SJSA1 (cell line): ENCODE results near the gene HNRNPUL1. TPM values are rescaled to one million over a fixed set of nuclear protein-coding genes. Genes with fewer than 3 reads are reported as not detected.

Experiments
- DNase-seq, 2 experiments: peaks; one replicate each; pipeline ENCODE4 v3.0.0-alpha.2; 2015 to 2020; ENCODE audit warnings: low spot score in 2 of 2, low read depth in 1 of 2
- H3K27ac ChIP-seq: fragments of 250-450 bp; sonication (Bioruptor Pico); 2 replicates; pipeline ENCODE4 v1.5.1; 2020; ENCODE audit warnings: mild to moderate bottlenecking, moderate library complexity
- H3K27me3 ChIP-seq: fragments of 250-450 bp; sonication (Bioruptor Pico); replicated peaks from 2 replicates; pipeline ENCODE4 v1.5.1; 2020; ENCODE audit warnings: mild to moderate bottlenecking, moderate library complexity
- H3K36me3 ChIP-seq: fragments of 250-450 bp; sonication (Bioruptor Pico); 2 replicates; pipeline ENCODE4 v1.5.1; 2020; ENCODE audit warnings: mild to moderate bottlenecking
- H3K4me1 ChIP-seq: fragments of 250-450 bp; sonication (Bioruptor Pico); replicated peaks from 2 replicates; pipeline ENCODE4 v1.6.1; 2021; ENCODE audit warnings: mild to moderate bottlenecking
- H3K4me3 ChIP-seq: fragments of 250-450 bp; sonication (Bioruptor Pico); 2 replicates; pipeline ENCODE4 v1.5.1; 2020; ENCODE audit warnings: mild to moderate bottlenecking
- H3K9me3 ChIP-seq: fragments of 250-450 bp; sonication (Bioruptor Pico); replicated peaks from 2 replicates; pipeline ENCODE4 v1.5.1; 2020; ENCODE audit warnings: mild to moderate bottlenecking
- total RNA-seq: library from RNA; depleted of rRNA; stranded (reverse); fragments of >200 nt; shearing (Covaris generic); gene quantifications from 2 replicates; pipeline ENCODE4 v1.2.3, GENCODE V29; 2014

HNRNPUL1 gene
- total RNA-seq, 1 experiment from 2014 or later: 162 TPM

DNA sequence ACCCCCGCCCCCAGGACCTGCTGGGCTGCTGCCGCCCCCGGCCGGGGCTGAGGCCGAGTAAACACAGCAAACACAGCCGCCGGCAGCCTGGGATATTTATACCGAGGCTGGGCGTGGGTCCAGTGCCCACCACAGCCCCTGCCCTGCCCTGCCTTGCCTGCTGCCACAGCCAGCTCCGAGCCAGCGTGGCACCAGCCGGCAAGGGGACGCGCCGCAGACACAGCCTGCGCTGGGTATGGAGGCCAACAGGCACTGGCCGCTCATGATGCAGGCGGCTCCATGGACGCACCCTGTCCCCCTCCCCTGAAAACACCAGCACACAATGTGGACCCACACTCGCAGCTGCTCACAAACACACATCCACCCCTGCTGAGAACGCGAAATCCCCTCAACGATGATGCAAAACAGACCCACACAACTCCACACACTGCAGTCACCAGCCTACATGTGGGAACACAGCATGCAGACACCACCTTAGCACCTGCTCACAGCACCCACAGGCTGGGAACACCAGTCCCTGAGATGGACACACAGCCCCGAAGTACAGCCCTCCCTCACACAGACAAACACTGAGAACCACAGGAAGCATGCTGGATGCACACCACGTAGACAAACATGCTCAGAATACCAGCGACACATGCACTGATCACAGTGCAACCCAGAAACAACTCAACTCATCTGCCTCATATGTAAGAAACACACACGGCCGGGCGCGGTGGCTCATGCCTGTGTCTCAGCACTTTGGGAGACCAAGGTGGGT is 62.0 kb downstream of the HNRNPUL1 start:
- Histone ChIP-seq H3K36me3 (peaks cover 68% of the 10 kb centered on the region), H3K4me1 (peaks cover 79% of the 10 kb centered on the region), H3K27ac (peak overlapping the region; percentile 93), H3K9me3 (no peaks in the 10 kb centered on the region), H3K27me3 (no peaks in the 10 kb centered on the region), H3K4me3 (no peak overlapping the region)
- DNase-seq: peak in 1 of 2 experiments; percentile 51

DNA sequence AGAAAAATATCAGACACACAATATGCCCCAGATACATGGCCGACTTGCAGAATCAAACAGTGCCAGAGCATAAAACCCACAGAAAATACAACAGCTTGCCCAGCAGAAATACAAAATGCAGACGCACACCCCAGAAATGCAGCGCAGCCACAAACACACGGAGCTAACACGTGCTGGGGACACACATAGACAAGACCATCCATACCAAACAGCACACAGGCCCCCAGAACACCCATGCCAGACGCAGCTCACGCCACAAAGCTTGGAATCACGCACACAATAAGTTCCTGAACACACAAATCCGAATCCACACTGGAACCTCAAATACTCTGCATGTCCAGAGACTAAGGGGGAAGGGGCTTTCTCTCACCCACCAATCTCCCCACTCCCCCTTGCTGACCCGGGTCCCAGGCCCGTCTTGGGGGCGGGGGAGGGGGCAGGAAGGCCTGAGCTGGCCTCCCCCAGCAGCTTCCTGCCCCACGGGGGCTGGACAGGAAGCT is 63.0 kb downstream of the HNRNPUL1 start:
- no peaks in the 10 kb centered on the region for H3K9me3 ChIP-seq
- peaks cover 69% of the 10 kb centered on the region for H3K4me1 ChIP-seq
- DNase-seq: no peak
- H3K27ac ChIP-seq: peak overlapping the region; percentile 93
- H3K36me3 ChIP-seq: peaks cover 71% of the 10 kb centered on the region
- H3K27me3 ChIP-seq: no peaks in the 10 kb centered on the region
- H3K4me3 ChIP-seq: no peak overlapping the region

DNA sequence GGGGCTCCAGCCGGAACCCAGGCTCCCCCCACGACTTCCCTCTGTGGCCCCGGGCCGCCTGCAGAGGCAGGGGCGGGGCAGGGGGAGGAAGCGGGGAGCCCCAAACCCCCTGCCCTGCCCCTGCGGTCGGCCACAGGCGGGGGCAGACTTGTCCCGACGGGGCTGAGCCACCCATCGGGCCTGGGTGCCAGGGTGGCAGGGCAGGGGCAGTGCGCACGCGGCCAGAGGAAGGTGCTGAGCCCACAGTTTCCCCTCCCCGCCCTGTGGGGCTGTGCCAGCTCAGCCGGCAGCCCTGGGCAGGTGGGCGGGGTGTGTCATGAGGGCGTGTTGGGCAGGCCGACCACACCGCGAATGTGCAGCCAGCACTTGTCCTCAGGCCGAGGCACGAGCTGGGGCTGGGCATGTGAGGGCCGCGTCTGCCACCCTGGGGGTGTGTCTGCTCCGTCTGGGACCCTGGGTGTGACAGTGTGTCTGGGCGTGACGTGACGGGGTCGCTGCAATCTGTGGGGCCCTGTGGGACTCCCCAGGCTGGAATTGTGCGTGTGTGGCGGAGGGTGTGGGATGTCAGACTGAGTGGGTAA is 63.5 kb downstream of the HNRNPUL1 start:
- Histone ChIP-seq H3K36me3 (peaks cover 71% of the 10 kb centered on the region), H3K4me1 (peaks cover 64% of the 10 kb centered on the region), H3K4me3 (no peak overlapping the region), H3K9me3 (no peaks in the 10 kb centered on the region), H3K27ac (peak overlapping the region; percentile 37), H3K27me3 (no peaks in the 10 kb centered on the region)
- DNase-seq: peak in 1 of 2 experiments; percentile 73

DNA sequence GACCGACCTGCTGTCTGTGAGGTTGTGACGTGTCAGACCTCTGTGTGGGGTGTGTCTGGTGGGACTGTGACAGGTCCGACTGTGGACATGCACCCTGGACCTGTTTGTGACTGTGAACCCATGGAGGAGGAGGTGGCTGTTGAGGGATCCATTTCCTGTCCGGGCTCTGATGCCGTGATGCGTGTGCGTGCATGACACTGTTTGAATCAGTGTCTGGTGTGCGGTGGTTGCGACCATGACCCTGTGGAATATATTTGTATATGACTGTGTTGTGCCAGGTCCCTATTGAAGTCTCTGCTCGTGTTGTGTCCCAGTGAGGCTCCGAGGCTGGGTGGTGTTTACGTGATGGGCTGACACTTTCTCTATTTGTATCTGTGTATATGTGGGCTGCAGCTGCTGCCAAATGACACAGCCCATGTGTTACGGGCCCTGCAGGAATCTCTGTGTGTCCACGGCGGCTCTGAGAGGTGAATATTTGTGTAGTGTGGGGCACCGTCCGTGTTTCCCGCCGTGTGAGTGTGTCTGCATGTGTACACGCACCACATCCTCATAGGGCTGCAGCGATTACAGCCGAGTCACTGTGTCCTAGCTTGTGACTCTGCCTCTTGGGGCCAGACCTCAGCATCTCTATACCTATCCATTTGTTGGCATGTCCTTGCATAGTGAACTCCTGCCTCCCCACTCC is 64.1 kb downstream of the HNRNPUL1 start:
- Histone ChIP-seq H3K27ac (peak overlapping the region; percentile 37), H3K4me3 (no peak overlapping the region), H3K36me3 (peaks cover 72% of the 10 kb centered on the region), H3K4me1 (peaks cover 57% of the 10 kb centered on the region), H3K27me3 (no peaks in the 10 kb centered on the region), H3K9me3 (no peaks in the 10 kb centered on the region)
- DNase-seq: peak in 1 of 2 experiments; percentile 45

DNA sequence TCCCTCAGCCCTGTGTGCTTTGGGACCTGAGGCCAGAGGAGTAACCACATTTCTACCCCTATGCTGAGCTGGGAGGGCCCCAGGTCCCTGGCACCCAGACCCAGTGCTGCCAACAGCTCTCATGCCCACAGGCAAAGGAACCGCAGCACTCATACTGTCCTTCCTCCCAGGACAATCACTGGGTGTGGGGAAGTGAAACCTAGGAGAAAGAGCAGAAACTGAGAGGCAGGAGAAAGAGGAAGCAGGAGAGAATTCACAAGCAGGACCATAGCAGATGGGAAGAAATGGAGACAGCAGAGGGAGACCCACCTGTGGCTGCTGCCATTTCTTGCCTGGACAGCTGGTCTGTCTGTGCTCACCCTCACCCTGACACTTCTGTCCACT is 64.7 kb downstream of the HNRNPUL1 start:
- Histone ChIP-seq H3K4me1 (peaks cover 52% of the 10 kb centered on the region), H3K4me3 (no peak overlapping the region)

DNA sequence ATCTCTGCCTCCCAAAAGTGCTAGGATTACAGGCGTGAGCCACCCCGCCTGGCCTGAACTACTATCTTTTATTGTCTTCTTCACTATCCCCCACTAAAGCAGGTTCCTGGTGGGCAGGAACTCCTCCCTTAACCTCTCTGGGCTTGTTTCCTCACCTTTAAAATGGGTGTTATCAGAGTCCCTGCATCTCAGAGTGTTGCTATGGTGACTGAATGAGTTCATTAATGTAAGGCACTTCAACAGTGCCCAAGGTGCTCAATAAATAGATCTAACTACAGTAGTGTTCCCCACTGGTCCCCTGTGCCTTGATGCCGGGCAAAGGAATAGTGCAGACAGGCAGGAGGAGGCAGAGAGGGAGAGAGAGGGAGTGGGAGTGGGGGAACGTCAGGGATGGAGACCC is 66.3 kb downstream of the HNRNPUL1 start:
- H3K27ac ChIP-seq: no peak overlapping the region
- peaks cover 36% of the 10 kb centered on the region for H3K4me1 ChIP-seq
- H3K9me3 ChIP-seq: no peaks in the 10 kb centered on the region
- H3K36me3 ChIP-seq: peaks cover 84% of the 10 kb centered on the region
- DNase-seq: no peak
- no peak overlapping the region for H3K4me3 ChIP-seq
- H3K27me3 ChIP-seq: no peaks in the 10 kb centered on the region

More for the DNA sequence above, 64.7 kb downstream of the HNRNPUL1 start:
- H3K9me3 ChIP-seq: no peaks in the 10 kb centered on the region
- peaks cover 76% of the 10 kb centered on the region for H3K36me3 ChIP-seq
- DNase-seq: no peak
- H3K27me3 ChIP-seq: no peaks in the 10 kb centered on the region
- no peak overlapping the region for H3K27ac ChIP-seq

DNA sequence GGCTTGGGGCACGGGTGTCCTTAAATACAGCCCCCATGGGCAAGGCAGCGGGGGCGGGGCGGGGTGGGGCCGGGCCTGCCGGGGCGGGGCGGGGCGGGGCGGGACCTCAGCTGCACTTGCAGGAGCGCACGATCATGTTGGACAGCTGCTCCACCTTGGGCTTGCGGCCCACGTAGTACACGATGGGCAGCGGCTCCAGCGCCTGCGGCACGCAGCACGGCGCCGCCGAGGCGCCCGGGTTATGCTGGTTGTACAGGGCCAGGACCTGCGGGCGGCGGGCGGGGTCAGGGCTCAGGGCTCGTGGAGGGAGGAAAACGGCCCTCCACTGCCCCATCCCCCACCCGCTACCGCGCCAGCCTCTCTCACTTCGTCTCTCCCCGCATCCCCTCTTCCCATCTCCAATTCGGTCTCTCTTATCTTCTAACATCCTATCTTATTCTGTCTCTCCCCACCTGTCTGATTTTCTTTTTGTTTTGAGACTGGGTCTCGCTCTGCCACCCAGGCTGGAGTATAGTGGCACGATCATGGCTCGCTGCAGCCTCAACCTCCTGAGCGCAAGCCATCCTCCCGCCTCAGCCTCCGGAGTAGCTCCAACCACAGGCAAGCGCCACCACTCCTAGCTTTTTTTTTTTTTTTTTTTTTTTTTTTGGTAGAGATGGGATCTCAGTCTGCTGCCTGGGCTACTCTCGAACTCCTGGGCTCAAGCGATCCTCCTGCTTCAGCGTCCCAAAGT is 66.9 kb downstream of the HNRNPUL1 start:
- Histone ChIP-seq H3K4me1 (peaks cover 29% of the 10 kb centered on the region), H3K27me3 (no peaks in the 10 kb centered on the region), H3K4me3 (no peak overlapping the region), H3K36me3 (peaks cover 85% of the 10 kb centered on the region), H3K9me3 (no peaks in the 10 kb centered on the region), H3K27ac (no peak overlapping the region)
- no peak for DNase-seq

DNA sequence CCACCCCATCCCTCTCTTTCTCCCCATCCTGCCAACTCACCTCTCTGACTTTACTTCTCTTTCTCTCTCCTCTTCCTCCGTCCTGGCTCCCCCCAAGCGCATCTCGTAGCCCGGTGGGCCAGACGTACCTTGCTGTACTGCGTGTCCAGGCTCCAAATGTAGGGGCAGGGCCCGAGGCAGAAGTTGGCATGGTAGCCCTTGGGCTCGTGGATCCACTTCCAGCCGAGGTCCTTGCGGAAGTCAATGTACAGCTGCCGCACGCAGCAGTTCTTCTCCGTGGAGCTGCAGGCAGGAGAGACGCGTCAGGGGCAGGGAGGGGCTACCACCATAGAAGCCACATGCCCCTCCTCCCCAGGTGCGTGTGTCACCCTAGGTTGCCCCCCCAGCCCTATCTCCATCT is 67.8 kb downstream of the HNRNPUL1 start:
- Histone ChIP-seq H3K4me3 (no peak overlapping the region), H3K36me3 (peaks cover 85% of the 10 kb centered on the region), H3K27ac (no peak overlapping the region), H3K27me3 (no peaks in the 10 kb centered on the region), H3K9me3 (no peaks in the 10 kb centered on the region), H3K4me1 (peaks cover 20% of the 10 kb centered on the region)
- no peak for DNase-seq

DNA sequence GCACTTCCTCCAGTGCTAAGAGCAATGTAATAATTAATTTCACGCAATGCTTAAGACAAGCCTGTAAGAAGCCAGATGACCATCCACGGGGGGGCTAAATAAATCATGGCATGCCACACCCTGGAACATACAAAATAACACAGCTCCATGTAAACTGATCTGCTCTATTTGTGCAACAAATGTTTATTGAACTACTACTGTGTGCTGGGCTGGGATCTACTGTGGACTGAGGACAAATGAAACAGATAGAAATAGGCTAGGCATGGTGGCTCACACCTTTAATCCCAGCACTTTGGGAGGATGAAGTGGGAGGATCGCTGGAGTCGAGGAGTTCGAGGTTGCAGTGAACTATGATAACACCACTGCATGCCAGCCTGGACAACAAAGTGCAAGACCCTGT is 68.3 kb downstream of the HNRNPUL1 start:
- no peak for DNase-seq
- Histone ChIP-seq H3K4me3 (no peak overlapping the region), H3K36me3 (peaks cover 86% of the 10 kb centered on the region), H3K27me3 (no peaks in the 10 kb centered on the region), H3K4me1 (peaks cover 16% of the 10 kb centered on the region), H3K9me3 (no peaks in the 10 kb centered on the region), H3K27ac (no peak overlapping the region)

DNA sequence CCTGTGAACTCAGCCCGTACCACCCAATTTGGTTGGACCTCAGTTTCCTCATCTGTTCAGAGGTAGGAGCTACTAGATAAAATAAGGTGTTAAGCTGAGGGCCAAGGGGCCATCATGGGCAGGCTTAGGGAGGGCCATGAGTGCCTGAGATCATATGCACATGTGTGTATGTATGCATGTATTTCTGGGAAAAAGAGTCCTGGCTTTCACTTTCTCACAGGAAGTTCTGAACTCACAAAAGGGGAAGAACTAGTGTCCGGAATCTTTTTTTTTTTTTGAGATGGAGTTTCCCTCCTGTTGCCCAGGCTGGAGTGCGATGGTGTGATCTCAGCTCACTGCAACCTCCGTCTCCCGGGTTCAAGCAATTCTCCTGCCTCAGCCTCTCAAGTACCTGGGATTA is 70.6 kb downstream of the HNRNPUL1 start:
- Histone ChIP-seq H3K4me3 (no peak overlapping the region), H3K4me1 (peaks cover 6% of the 10 kb centered on the region), H3K36me3 (peaks cover 87% of the 10 kb centered on the region), H3K27me3 (no peaks in the 10 kb centered on the region), H3K27ac (no peak overlapping the region), H3K9me3 (no peaks in the 10 kb centered on the region)
- no peak for DNase-seq

DNA sequence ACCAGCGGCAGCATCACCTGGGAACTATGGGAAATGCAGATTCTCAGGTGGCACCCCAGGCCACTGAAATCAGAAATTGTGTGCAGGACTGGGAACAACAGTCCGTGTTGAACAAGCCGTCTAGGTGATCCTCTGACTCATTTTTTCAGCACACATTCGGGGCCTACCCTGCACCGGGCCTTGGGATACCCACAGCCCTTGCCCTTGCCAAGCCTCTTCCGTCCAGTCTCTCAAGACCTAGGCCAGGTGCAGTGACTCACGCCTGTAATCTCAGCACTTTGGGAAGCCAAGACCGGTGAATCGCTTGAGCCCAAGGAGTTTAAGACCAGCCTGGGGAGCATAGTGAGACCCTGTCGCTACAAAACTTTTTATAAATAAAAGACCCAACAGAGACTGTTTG is 71.3 kb downstream of the HNRNPUL1 start:
- H3K4me1 ChIP-seq: peaks cover 13% of the 10 kb centered on the region
- DNase-seq: no peak
- H3K9me3 ChIP-seq: no peaks in the 10 kb centered on the region
- no peak overlapping the region for H3K4me3 ChIP-seq
- H3K27me3 ChIP-seq: no peaks in the 10 kb centered on the region
- peaks cover 84% of the 10 kb centered on the region for H3K36me3 ChIP-seq
- H3K27ac ChIP-seq: no peak overlapping the region

DNA sequence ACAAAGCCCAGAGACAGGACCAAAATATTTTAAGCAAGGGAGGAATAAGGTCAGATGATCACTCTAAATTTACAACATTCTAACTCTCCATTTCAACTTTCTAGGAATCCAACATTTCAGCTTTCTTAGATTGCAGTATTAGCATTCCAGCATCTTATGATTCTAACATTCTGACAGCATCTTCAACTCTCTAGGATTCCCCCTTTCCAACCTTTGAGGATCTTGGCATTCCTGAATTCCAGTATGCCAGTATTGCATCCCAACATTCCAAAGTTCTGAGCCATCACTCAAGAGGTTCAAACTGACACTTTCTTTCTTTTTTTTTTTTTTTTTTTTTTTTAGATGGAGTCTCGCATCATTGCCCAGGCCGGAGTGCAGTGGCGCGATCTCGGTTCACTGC is 75.8 kb downstream of the HNRNPUL1 start:
- Histone ChIP-seq H3K36me3 (peaks cover 83% of the 10 kb centered on the region), H3K9me3 (no peaks in the 10 kb centered on the region)
- DNase-seq: peak; percentile 66 to 77

DNA sequence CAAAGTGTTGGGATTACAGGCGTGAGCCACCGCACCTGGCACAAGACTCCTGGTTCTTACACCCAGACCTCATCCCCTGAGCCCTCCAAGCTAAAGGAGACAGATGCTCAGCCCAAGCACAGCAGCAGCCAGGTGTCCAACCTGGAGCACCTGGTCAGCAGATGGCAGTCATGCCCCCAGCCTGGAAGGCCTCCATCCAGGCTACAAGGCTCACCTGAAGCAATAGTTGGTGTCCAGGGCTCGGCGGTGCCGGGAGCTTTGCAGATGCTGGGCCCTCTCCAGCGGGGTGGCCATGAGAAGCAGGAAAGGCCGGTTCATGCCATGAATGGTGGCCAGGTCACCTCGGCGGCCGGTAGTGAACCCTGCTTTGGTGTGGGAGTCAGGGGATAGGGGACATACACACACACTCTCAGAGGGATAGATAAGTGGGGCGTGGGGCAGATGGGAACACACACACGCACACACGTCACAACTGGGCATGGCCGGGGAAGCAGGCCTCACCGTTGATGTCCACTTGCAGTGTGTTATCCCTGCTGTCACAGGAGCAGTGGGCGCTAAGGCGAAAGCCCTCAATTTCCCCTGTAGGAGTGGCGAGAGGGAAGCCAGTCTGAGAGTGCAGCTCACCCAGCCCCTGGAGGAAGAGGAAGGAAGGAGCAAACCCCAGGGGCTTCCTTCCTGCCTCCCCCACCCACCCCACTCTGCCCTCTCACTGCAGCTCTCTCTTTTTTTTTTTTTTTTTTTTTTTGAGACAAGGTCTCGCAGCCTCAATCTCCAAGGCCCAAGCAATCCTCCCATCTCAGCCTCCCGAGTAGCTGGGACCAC is 77.7 kb downstream of the HNRNPUL1 start:
- peaks cover 87% of the 10 kb centered on the region for H3K36me3 ChIP-seq
- no peak for DNase-seq
- no peak overlapping the region for H3K27ac ChIP-seq
- no peaks in the 10 kb centered on the region for H3K9me3 ChIP-seq
- no peaks in the 10 kb centered on the region for H3K27me3 ChIP-seq
- peaks cover 18% of the 10 kb centered on the region for H3K4me1 ChIP-seq
- no peak overlapping the region for H3K4me3 ChIP-seq

More for the DNA sequence above, 75.8 kb downstream of the HNRNPUL1 start:
- Histone ChIP-seq H3K27me3 (no peaks in the 10 kb centered on the region), H3K4me3 (no peak overlapping the region), H3K4me1 (peaks cover 18% of the 10 kb centered on the region), H3K27ac (peak overlapping the region; percentile 68)
